Glutamatergic neuron (in vitro differentiated cells): ENCODE measurements around the gene IKBIP. TPM values are rescaled to one million over a fixed set of nuclear protein-coding genes. Genes with fewer than 3 reads are reported as not detected.
"Not testable (repeated sequence)": the region's sequence is repeated elsewhere in the genome, so short reads cannot be mapped to it uniquely, and the experiment has no call there.

ENCODE experiments used
- DNase-seq: peaks from one replicate; pipeline ENCODE4 v3.0.0; 2022
- H3K27ac Mint-ChIP-seq: one replicate; pipeline ENCODE4 v1.8.0; 2020; ENCODE audit warnings: mild to moderate bottlenecking, mixed read lengths, inconsistent platforms; ENCODE audit not compliant: unreplicated experiment
- H3K27me3 Mint-ChIP-seq: one replicate; pipeline ENCODE4 v1.8.0; 2020; ENCODE audit warnings: mild to moderate bottlenecking, moderate library complexity, mixed read lengths, inconsistent platforms; ENCODE audit not compliant: unreplicated experiment
- H3K36me3 Mint-ChIP-seq: one replicate; pipeline ENCODE4 v1.8.0; 2020; ENCODE audit warnings: mild to moderate bottlenecking, mixed read lengths, inconsistent platforms; ENCODE audit not compliant: unreplicated experiment
- H3K4me1 Mint-ChIP-seq: one replicate; pipeline ENCODE4 v1.8.0; 2020; ENCODE audit warnings: mild to moderate bottlenecking, low read depth, mixed read lengths, inconsistent platforms; ENCODE audit not compliant: unreplicated experiment
- H3K4me3 Mint-ChIP-seq: one replicate; pipeline ENCODE4 v1.8.0; 2020; ENCODE audit warnings: mild to moderate bottlenecking, mixed read lengths, inconsistent platforms; ENCODE audit not compliant: unreplicated experiment
- H3K9me3 Mint-ChIP-seq: one replicate; pipeline ENCODE4 v1.8.0; 2020; ENCODE audit warnings: mild to moderate bottlenecking, moderate library complexity, mixed read lengths, inconsistent platforms; ENCODE audit not compliant: unreplicated experiment
- total RNA-seq: library from RNA; stranded (reverse); fragmentation: NEBNext Ultra II Directional; extraction: Animal tissue kit (Norgen Biotek cat#: 25700); gene quantifications from one replicate; pipeline ENCODE4 v1.2.1, GENCODE V29; 2021; ENCODE audit not compliant: unreplicated experiment
- TF ChIP-seq, protein P1 (sequence below): fragments of 200-600 bp; sonication (generic); IDR thresholded peaks from one replicate; pipeline ENCODE4 v1.5.0; 2021; ENCODE audit not compliant: partially characterized antibody, unreplicated experiment

IKBIP gene
- total RNA-seq, 1 donor from 2014 or later, result 6.1 TPM

DNA sequence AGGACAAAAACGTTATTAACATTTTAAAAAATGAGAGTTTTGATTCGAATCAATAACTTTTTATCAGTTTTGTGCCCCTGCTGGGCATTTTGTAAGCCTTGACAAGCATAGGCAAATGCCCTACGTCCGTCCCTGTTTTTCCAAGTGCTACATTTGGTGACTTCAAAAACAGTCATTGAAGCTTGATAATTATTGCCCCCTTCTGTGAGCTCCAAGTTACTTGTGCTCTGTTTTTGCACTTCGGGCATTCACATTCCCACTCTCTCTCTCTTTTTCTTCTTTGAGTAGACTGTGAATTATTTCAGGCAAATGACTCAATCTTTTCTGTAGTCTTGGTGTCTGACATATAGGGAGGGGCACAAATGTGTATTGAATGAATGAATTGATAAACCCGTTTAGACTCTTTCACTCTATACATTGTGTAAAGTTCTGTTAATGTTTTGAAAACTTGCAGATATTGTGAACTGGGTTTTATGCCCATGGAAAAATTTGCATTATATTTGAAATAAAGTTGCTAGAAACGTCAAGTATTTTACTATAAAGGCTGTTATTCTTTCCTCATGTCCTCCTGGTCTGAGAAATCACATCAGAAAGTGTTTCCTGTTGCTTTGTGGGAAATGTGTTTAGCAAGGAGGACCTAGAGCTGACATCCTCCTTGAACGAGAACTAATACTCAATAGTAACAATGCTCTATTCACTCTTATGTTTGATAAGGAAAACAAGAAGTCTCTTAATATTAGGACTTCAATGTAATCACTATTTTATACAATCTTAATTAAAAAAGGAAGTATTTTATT is 1.9 kb upstream of the IKBIP start:
- Mint-ChIP-seq H3K9me3 (peaks cover 7% of the 10 kb centered on the region), H3K27me3 (peaks cover 6% of the 10 kb centered on the region), H3K27ac (no peak overlapping the region), H3K36me3 (no peaks in the 10 kb centered on the region), H3K4me1 (no peaks in the 10 kb centered on the region), H3K4me3 (peak overlapping the region; percentile 76)
- no peak for DNase-seq
- TF ChIP-seq, protein P1, sequence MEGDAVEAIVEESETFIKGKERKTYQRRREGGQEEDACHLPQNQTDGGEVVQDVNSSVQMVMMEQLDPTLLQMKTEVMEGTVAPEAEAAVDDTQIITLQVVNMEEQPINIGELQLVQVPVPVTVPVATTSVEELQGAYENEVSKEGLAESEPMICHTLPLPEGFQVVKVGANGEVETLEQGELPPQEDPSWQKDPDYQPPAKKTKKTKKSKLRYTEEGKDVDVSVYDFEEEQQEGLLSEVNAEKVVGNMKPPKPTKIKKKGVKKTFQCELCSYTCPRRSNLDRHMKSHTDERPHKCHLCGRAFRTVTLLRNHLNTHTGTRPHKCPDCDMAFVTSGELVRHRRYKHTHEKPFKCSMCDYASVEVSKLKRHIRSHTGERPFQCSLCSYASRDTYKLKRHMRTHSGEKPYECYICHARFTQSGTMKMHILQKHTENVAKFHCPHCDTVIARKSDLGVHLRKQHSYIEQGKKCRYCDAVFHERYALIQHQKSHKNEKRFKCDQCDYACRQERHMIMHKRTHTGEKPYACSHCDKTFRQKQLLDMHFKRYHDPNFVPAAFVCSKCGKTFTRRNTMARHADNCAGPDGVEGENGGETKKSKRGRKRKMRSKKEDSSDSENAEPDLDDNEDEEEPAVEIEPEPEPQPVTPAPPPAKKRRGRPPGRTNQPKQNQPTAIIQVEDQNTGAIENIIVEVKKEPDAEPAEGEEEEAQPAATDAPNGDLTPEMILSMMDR, result no peak

DNA sequence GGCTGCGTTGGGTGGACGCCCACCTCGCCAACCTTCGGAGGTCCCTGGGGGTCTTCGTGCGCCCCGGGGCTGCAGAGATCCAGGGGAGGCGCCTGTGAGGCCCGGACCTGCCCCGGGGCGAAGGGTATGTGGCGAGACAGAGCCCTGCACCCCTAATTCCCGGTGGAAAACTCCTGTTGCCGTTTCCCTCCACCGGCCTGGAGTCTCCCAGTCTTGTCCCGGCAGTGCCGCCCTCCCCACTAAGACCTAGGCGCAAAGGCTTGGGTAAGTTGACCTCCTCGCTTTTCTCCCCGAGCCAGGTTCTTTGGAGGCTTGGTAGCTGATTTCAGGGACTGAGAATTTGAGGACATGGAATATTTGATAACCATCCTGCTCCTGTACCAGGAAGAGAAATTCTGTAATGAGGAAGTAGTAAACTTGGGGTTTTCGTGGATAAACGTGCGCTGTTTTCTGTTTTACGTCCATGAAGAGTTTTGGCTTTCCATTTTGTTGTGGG is 1.0 kb upstream of the IKBIP start:
- H3K9me3 Mint-ChIP-seq, result peaks cover 7% of the 10 kb centered on the region
- H3K27ac Mint-ChIP-seq, result no peak overlapping the region
- H3K4me3 Mint-ChIP-seq, result peak overlapping the region; percentile 94
- DNase-seq, result no peak
- H3K36me3 Mint-ChIP-seq, result no peaks in the 10 kb centered on the region
- H3K27me3 Mint-ChIP-seq, result peaks cover 6% of the 10 kb centered on the region
- no peaks in the 10 kb centered on the region for H3K4me1 Mint-ChIP-seq
- TF ChIP-seq, protein P1, result no peak

DNA sequence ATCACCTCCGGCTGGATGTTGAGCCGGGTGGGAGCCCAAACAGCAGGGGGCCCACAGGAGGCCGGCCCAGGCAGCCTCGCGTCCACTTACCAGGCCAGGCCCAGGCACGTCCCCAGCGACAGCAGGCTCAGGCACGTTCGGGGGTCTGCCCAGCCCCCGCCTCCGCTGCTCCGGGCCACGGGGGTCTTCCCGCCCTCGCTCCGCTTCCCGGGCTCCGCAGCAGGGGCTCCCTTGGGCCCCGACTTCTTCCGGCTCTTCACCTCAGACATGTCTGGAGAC is 216 bp downstream of the IKBIP start:
- TF ChIP-seq, protein P1, result no peak
- H3K9me3 Mint-ChIP-seq, result peaks cover 7% of the 10 kb centered on the region
- H3K4me1 Mint-ChIP-seq, result no peaks in the 10 kb centered on the region
- H3K4me3 Mint-ChIP-seq, result peak overlapping the region; percentile 93
- H3K27me3 Mint-ChIP-seq, result peaks cover 6% of the 10 kb centered on the region
- H3K27ac Mint-ChIP-seq, result peak overlapping the region; percentile 87
- H3K36me3 Mint-ChIP-seq, result no peaks in the 10 kb centered on the region
- peak; percentile 67 for DNase-seq

DNA sequence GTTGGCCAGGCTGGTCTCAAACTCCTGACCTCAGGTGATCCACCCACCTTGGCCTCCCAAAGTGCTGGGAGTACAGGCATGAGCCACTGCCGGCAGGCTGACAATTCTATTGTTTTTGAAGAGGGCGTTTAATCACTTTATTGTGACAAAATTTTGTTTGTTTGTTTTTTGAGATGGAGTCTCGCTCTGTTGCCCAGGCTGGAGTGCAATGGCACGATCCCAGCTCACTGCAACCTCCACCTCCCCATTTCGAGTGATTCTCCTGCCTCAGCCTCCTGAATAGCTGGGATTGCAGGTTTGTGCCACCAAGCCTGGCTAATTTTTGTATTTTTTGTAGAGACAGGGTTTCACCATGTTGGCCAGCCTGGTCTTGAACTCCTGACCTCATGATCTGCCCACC is 1.8 kb downstream of the IKBIP start:
- H3K4me1 Mint-ChIP-seq, DNase-seq, H3K27me3 Mint-ChIP-seq, H3K27ac Mint-ChIP-seq, H3K36me3 Mint-ChIP-seq, H3K9me3 Mint-ChIP-seq: not testable (repeated sequence)
- peak overlapping the region; percentile 59 for H3K4me3 Mint-ChIP-seq

DNA sequence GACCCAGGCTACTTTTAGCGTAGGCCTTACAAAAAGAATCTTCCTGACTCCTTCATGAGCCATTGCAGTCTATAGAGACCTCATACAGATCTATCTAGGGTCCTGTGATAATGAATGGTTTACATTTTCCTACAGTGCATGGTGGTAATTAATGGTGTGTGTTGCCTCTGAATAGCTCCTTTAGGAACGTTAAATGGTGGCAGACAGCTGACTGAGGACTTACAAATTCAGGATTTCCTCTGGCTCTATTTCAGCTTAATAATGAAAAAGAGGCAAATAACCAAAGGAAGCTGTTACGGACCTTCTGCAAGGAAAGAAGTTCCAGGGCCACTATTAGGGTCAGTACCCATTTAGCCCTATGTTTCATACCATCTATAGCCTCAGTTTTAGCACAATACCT is 5.1 kb downstream of the IKBIP start:
- DNase-seq, result no peak
- Mint-ChIP-seq H3K9me3 (peaks cover 3% of the 10 kb centered on the region), H3K27me3 (peaks cover 1% of the 10 kb centered on the region), H3K27ac (no peak overlapping the region), H3K4me1 (no peaks in the 10 kb centered on the region), H3K4me3 (no peak overlapping the region), H3K36me3 (no peaks in the 10 kb centered on the region)
- TF ChIP-seq, protein P1, result no peak
